Panc1 (cell line): ENCODE data around the gene CFAP100. TPM values are rescaled to one million over a fixed set of nuclear protein-coding genes. Genes with fewer than 3 reads are reported as not detected.

Source experiments
- ATAC-seq: fragments of 200-7000 bp; cut with Tn5 transposase; 2 replicates; pipeline ENCODE4 v1.9.1; 2020; ENCODE audit warnings: mild to moderate bottlenecking, moderate library complexity
- BruUV-seq: library from RNA; stranded (reverse); fragments of 400-500 nt; replicated peaks from 2 replicates; lab custom pipeline; 2021; lab: Mats Ljungman, UMichigan
- CTCF ChIA-PET: fragments of 300-600 bp; sonication (Branson Sonifier 250); formaldehyde crosslinking; loops from one replicate; lab custom pipeline; 2022; ENCODE audit warnings: antibody characterized with exemption; lab: Charles Lee
- POLR2A ChIA-PET: fragments of 300-600 bp; sonication (Branson Sonifier 250); formaldehyde crosslinking; loops from one replicate; lab custom pipeline; 2022; ENCODE audit warnings: antibody characterized with exemption; lab: Charles Lee
- DNase-seq: peaks from one replicate; pipeline ENCODE4 v3.0.0-alpha.2; 2010; ENCODE audit warnings: low read depth, low spot score
- H3K27ac ChIP-seq: 2 replicates; pipeline ENCODE4 v1.5.1; 2011; ENCODE audit warnings: mild to moderate bottlenecking, low read length, inconsistent platforms
- H3K27me3 ChIP-seq: fragments of 200-500 bp; sonication (Bioruptor generic); 2 replicates; pipeline ENCODE4 v1.6.0; 2014; ENCODE audit warnings: low read length, inconsistent platforms; ENCODE audit not compliant: control insufficient read depth, insufficient read depth
- H3K36me3 ChIP-seq: fragments of 200-500 bp; sonication (Bioruptor generic); 2 replicates; pipeline ENCODE4 v1.5.1; 2014; ENCODE audit warnings: inconsistent platforms, mild to moderate bottlenecking, low read length, moderate library complexity; ENCODE audit not compliant: control insufficient read depth, insufficient read depth
- H3K4me1 ChIP-seq: 2 replicates; pipeline ENCODE4 v1.5.1; 2011; ENCODE audit warnings: inconsistent platforms, mild to moderate bottlenecking, low read length, moderate library complexity; ENCODE audit not compliant: control insufficient read depth, insufficient read depth
- H3K4me3 ChIP-seq, 2 experiments: 2 replicates each; pipeline ENCODE4 v1.5.1; 2011 to 2012; ENCODE audit warnings: low read depth in 2 of 2, low read length in 2 of 2, mild to moderate bottlenecking in 2 of 2, inconsistent platforms in 1 of 2, moderate library complexity in 1 of 2
- H3K9me3 ChIP-seq: fragments of 200-500 bp; sonication (Bioruptor generic); 2 replicates; pipeline ENCODE4 v1.5.1; 2014; ENCODE audit warnings: low read depth, mild to moderate bottlenecking, inconsistent platforms, low read length, moderate library complexity; ENCODE audit not compliant: control insufficient read depth, insufficient read depth
- CTCF ChIP-seq: fragments of 450-650 bp; IDR thresholded peaks from 2 replicates; pipeline ENCODE4 v1.5.1; 2017; ENCODE audit warnings: mild to moderate bottlenecking
- POLR2AphosphoS5 ChIP-seq: IDR thresholded peaks from 2 replicates; pipeline ENCODE4 v1.6.1; 2012; ENCODE audit warnings: mild to moderate bottlenecking, low read depth, low read length, moderate library complexity
- REST ChIP-seq, 2 experiments: IDR thresholded peaks; 2 replicates each; pipeline ENCODE4 v1.6.1; 2011 to 2012; ENCODE audit warnings: low read depth in 2 of 2, control low read depth in 1 of 2, low read length in 1 of 2, mild to moderate bottlenecking in 1 of 2, moderate library complexity in 1 of 2; ENCODE audit not compliant: insufficient read depth in 1 of 2
- SIN3A ChIP-seq: IDR thresholded peaks from 2 replicates; pipeline ENCODE4 v1.6.1; 2012; ENCODE audit warnings: low read depth, mild to moderate bottlenecking, low read length, moderate library complexity, borderline replicate concordance; ENCODE audit not compliant: insufficient read depth
- TCF7L2 ChIP-seq: IDR thresholded peaks from 2 replicates; pipeline ENCODE4 v1.6.1; 2011; ENCODE audit warnings: mild to moderate bottlenecking, low read depth, low read length, inconsistent platforms
- in situ Hi-C: cut with HindIII; loops from 2 replicates; pipeline ENCODE4 v1.10.0; 2016; ENCODE audit warnings: low sequenced_read_pairs, low pct_unique_long_range_greater_than_20kb
- intact Hi-C: fragments of 100-400 bp; cut with micrococcal nuclease; formaldehyde crosslinking; loops from one replicate; pipeline ENCODE4 v1.10.0; 2022; ENCODE audit not compliant: unreplicated experiment
- total RNA-seq: library from RNA; stranded (reverse); gene quantifications from one replicate; pipeline ENCODE4 v1.2.1, GENCODE V29; 2021; ENCODE audit not compliant: unreplicated experiment

Gene CFAP100
- total RNA-seq, 1 experiment from 2014 or later, result not detected

- intact Hi-C loops, result no loop called here
- ChIA-PET POLR2A (no interaction called here), CTCF (no interaction called here)
- no peak for DNase-seq
- TF ChIP-seq TCF7L2, result no peak
- no peak for TF ChIP-seq REST (IDR thresholded peaks at IDR 0.05; ENCODE audit: insufficient read depth in 1 of 2, low read depth in 2 of 2, low read length in 1 of 2)
- no peak for TF ChIP-seq SIN3A
- TF ChIP-seq CTCF, result no peak
- TF ChIP-seq POLR2AphosphoS5, result no peak
- in situ Hi-C loops, result no loop called here
- no TSS peak for BruUV-seq
- Histone ChIP-seq H3K36me3 (no peaks in the 10 kb centered on the region), H3K9me3 (no peaks in the 10 kb centered on the region), H3K27me3 (no peaks in the 10 kb centered on the region), H3K27ac (no peak overlapping the region), H3K4me3 (no peak overlapping the region), H3K4me1 (no peaks in the 10 kb centered on the region)
- no peak for ATAC-seq
Measured at GRCh38 chr3:126438746-126439145, 44.0 kb downstream of the CFAP100 start.

- no TSS peak for BruUV-seq
- DNase-seq, result no peak
- Histone ChIP-seq H3K4me3 (no peak overlapping the region), H3K27me3 (no peaks in the 10 kb centered on the region), H3K27ac (no peak overlapping the region), H3K9me3 (no peaks in the 10 kb centered on the region), H3K4me1 (no peaks in the 10 kb centered on the region), H3K36me3 (no peaks in the 10 kb centered on the region)
- TF ChIP-seq POLR2AphosphoS5, result no peak
- no peak for TF ChIP-seq CTCF
- TF ChIP-seq SIN3A, result no peak
- TF ChIP-seq REST (IDR thresholded peaks at IDR 0.05; ENCODE audit: insufficient read depth in 1 of 2, low read depth in 2 of 2, low read length in 1 of 2), result no peak
- no peak for TF ChIP-seq TCF7L2
- ATAC-seq, result no peak
- POLR2A ChIA-PET, result no interaction called here
- CTCF ChIA-PET, result no interaction called here
- in situ Hi-C loops (no loop called here), intact Hi-C loops (no loop called here)
Measured at GRCh38 chr3:126439346-126439967, 44.7 kb downstream of the CFAP100 start.
